Motor neuron (in vitro differentiated cells): ENCODE measurements around the gene MAN2C1. TPM values are rescaled to one million over a fixed set of nuclear protein-coding genes. Genes with fewer than 3 reads are reported as not detected.
"Not testable (repeated sequence)": the region's sequence is repeated elsewhere in the genome, so short reads cannot be mapped to it uniquely, and the experiment has no call there.

Experiments used
- ATAC-seq, 8 experiments: fragments of 200-7000 bp; cut with Tn5 transposase; replicated peaks in 6 of 8; 2 replicates each; pipeline ENCODE4 v1.8.0; 2021; ENCODE audit warnings: mild to moderate bottlenecking in 8 of 8, moderate library complexity in 8 of 8
- H3K27ac ChIP-seq, 2 donors: fragments of 250-450 bp; sonication (Bioruptor Pico); 2 replicates each; pipeline ENCODE4 v1.9.0; 2021; ENCODE audit warnings: antibody characterized with exemption in 2 of 2, mild to moderate bottlenecking in 2 of 2, moderate library complexity in 1 of 2
- H3K4me1 ChIP-seq, 2 donors: fragments of 250-450 bp; sonication (Bioruptor Pico); replicated peaks in 1 of 2; 2 replicates each; pipeline ENCODE4 v1.6.1; 2021; ENCODE audit warnings: antibody characterized with exemption in 2 of 2, mild to moderate bottlenecking in 2 of 2, moderate library complexity in 1 of 2
- H3K4me3 ChIP-seq, 5 donors: fragments of 250-450 bp; sonication (Bioruptor Pico); 2 replicates each; pipeline ENCODE4 v1.9.0; 2021; ENCODE audit warnings: antibody characterized with exemption in 5 of 5, mild to moderate bottlenecking in 5 of 5, moderate library complexity in 4 of 5
- WGBS, 10 experiments: fragments of 450-650 bp; shearing (Covaris generic); methylation state at CpG; one replicate each; pipeline ENCODE4 v1.0.0; 2022; 5-methylcytosine and 5-hydroxymethylcytosine counted together
- in situ Hi-C, 9 experiments: fragments of 400-800 bp; cut with MboI; loops; one replicate each; pipeline ENCODE4 v1.15.0; 2021; ENCODE audit warnings: low sequenced_read_pairs in 9 of 9, low pct_unique_long_range_greater_than_20kb in 2 of 9; ENCODE audit not compliant: unreplicated experiment in 9 of 9
- total RNA-seq, 8 experiments: library from RNA; unstranded; fragments of 300-600 nt; gene quantifications; 2 replicates each; pipeline versions ENCODE4 v1.2.3 to v1.2.4, GENCODE V29; 2022

Gene MAN2C1
- total RNA-seq, 8 experiments from 2014 or later, result 39.3 to 179 (median 63.1) TPM

GRCh38 chr15:75348562-75349350, 19.7 kb downstream of the MAN2C1 start:
- in situ Hi-C loops, result no loop called here
- peak in 5 of 8 experiments; percentile 5 to 36 (median 18) for ATAC-seq
- no peak overlapping the region for H3K27ac ChIP-seq

GRCh38 chr15:75348034-75348561, 20.3 kb downstream of the MAN2C1 start:
- ATAC-seq, result peak; percentile 17 to 56 (median 48)
- in situ Hi-C loops, result no loop called here
- H3K4me1 ChIP-seq, result peaks cover 5 to 7% of the 10 kb centered on the region in 2 donors
- no peak overlapping the region for H3K27ac ChIP-seq
- H3K4me3 ChIP-seq, result peak overlapping the region; percentile 39 to 64 (median 50)
- 10 to 17% methylated on average over 2 of the region's 45 CpGs; no CpG with 5 or more reads in 8 of the 10 experiments for WGBS, 10 experiments

More at GRCh38 chr15:75348562-75349350, 19.7 kb downstream of the MAN2C1 start:
- 0 to 100% (median 43%) methylated on average over 1 to 13 of the region's 46 CpGs; no CpG with 5 or more reads in 3 of the 10 experiments for WGBS, 10 experiments
- H3K4me3 ChIP-seq, result peak overlapping the region; percentile 39 to 64 (median 50)
- peaks cover 5 to 7% of the 10 kb centered on the region in 2 donors for H3K4me1 ChIP-seq

- peak; percentile 49 to 77 (median 68) for ATAC-seq
- in situ Hi-C loops, result no loop called here
- Histone ChIP-seq H3K4me3 (peak overlapping the region; percentile 39 to 64 (median 50)), H3K27ac (no peak overlapping the region), H3K4me1 (peaks cover 5 to 7% of the 10 kb centered on the region in 2 donors)
- WGBS, 10 experiments, result 0 to 6% (median 4%) methylated on average over 1 to 14 of the region's 65 CpGs; no CpG with 5 or more reads in 7 of the 10 experiments
Measured at GRCh38 chr15:75347222-75348033, 21.0 kb downstream of the MAN2C1 start.

- Histone ChIP-seq H3K4me3 (peak within 1 kb of the TSS; percentile 39 to 64 (median 50)), H3K4me1 (peaks cover 5 to 7% of the 10 kb centered on the region in 2 donors), H3K27ac (no peak within 1 kb of the TSS)
- in situ Hi-C loops, result no loop called here
- no peak for ATAC-seq
- 0 to 80% (median 24%) methylated on average over 1 to 15 of the region's 20 CpGs; no CpG with 5 or more reads in 2 of the 10 experiments for WGBS, 10 experiments
Measured at GRCh38 chr15:75346796-75347221, 21.6 kb downstream of the MAN2C1 start, which contains the start of gene NEIL1. Gene NEIL1, plus strand, starts transcription at chr15:75347039. Its CDS starts 1,867 bp downstream, at chr15:75348906.

GRCh38 chr15:75343953-75344352, 24.5 kb downstream of the MAN2C1 start:
- H3K27ac ChIP-seq, H3K4me3 ChIP-seq, in situ Hi-C loops, H3K4me1 ChIP-seq, ATAC-seq: not testable (repeated sequence)
- WGBS, 10 experiments, result 0 to 94% (median 49%) methylated on average over 1 to 7 of the region's 8 CpGs; no CpG with 5 or more reads in 3 of the 10 experiments

GRCh38 chr15:75342221-75342620, 26.2 kb downstream of the MAN2C1 start:
- H3K27ac ChIP-seq, result no peak overlapping the region
- 0 to 88% (median 80%) methylated on average over 1 to 5 of the region's 6 CpGs for WGBS, 10 experiments
- no peaks in the 10 kb centered on the region for H3K4me1 ChIP-seq
- H3K4me3 ChIP-seq, result no peak overlapping the region
- in situ Hi-C loops, result no loop called here
- no peak for ATAC-seq

- no peak for ATAC-seq
- Histone ChIP-seq H3K4me1 (peaks cover 6 to 7% of the 10 kb centered on the region in 2 donors), H3K27ac (no peak overlapping the region), H3K4me3 (no peak overlapping the region)
- WGBS, 10 experiments, result 86 to 100% (median 100%) methylated on average over 1 to 8 of the region's 13 CpGs; no CpG with 5 or more reads in 4 of the 10 experiments
- in situ Hi-C loops, result no loop called here
Measured at GRCh38 chr15:75339531-75340240, 28.7 kb downstream of the MAN2C1 start.

- 60 to 83% (median 80%) methylated on average over 1 to 3 of the region's 11 CpGs; no CpG with 5 or more reads in 7 of the 10 experiments for WGBS, 10 experiments
Measured at GRCh38 chr15:75338661-75339240, 29.7 kb downstream of the MAN2C1 start.

GRCh38 chr15:75335705-75336355, 32.6 kb downstream of the MAN2C1 start, which contains the start of gene COMMD4:
Gene COMMD4, plus strand, starts transcription at chr15:75336063. Its CDS starts 27 bp downstream, at chr15:75336090.
- in situ Hi-C loops, result no loop called here
- Histone ChIP-seq H3K4me3 (peak within 1 kb of the TSS; percentile 65 to 93 (median 84)), H3K27ac (no peak within 1 kb of the TSS), H3K4me1 (peaks cover 6 to 7% of the 10 kb centered on the region in 2 donors)
- peak; percentile 91 to 95 (median 92) for ATAC-seq
- 0 to 9% (median 2%) methylated on average over 1 to 16 of the region's 42 CpGs; no CpG with 5 or more reads in 1 of the 10 experiments for WGBS, 10 experiments

More at GRCh38 chr15:75338661-75339240, 29.7 kb downstream of the MAN2C1 start:
- no peak overlapping the region for H3K4me3 ChIP-seq
- no peak overlapping the region for H3K27ac ChIP-seq
- H3K4me1 ChIP-seq, result peaks cover 6 to 7% of the 10 kb centered on the region in 2 donors
- in situ Hi-C loops, result no loop called here
- no peak for ATAC-seq

- WGBS, 10 experiments, result 0 to 83% (median 51%) methylated on average over 1 to 3 of the region's 3 CpGs
- H3K4me3 ChIP-seq, result peak overlapping the region; percentile 65 to 93 (median 84)
- in situ Hi-C loops, result no loop called here
Measured at GRCh38 chr15:75335313-75335704, 33.1 kb downstream of the MAN2C1 start.

GRCh38 chr15:75333654-75334419, 34.6 kb downstream of the MAN2C1 start:
- ATAC-seq, H3K4me1 ChIP-seq, in situ Hi-C loops, H3K4me3 ChIP-seq, H3K27ac ChIP-seq: not testable (repeated sequence)
- WGBS, 10 experiments, result 75 to 100% (median 91%) methylated on average over 2 to 15 of the region's 15 CpGs; no CpG with 5 or more reads in 2 of the 10 experiments

More at GRCh38 chr15:75335313-75335704, 33.1 kb downstream of the MAN2C1 start:
- ATAC-seq, result no peak
- Histone ChIP-seq H3K4me1 (peaks cover 6 to 7% of the 10 kb centered on the region in 2 donors), H3K27ac (no peak overlapping the region)
